HG02981 (cell line): ENCODE data around the gene AFF1.
"Not testable (repeated sequence)": the region's sequence is repeated elsewhere in the genome, so short reads cannot be mapped to it uniquely, and the experiment has no call there.

Experiments
- ATAC-seq: cut with Tn5 transposase; IDR thresholded peaks from one replicate; pipeline ENCODE4 v1.9.1; 2021; ENCODE audit warnings: mild to moderate bottlenecking, moderate library complexity; ENCODE audit not compliant: unreplicated experiment

Gene AFF1

GRCh38 chr4:87074121-87074488 is 139.3 kb downstream of the AFF1 start:
- peak; percentile 54 for ATAC-seq

GRCh38 chr4:87075876-87076275 is 141.1 kb downstream of the AFF1 start:
- ATAC-seq: no peak

GRCh38 chr4:87076690-87077358 is 142.0 kb downstream of the AFF1 start:
- ATAC-seq: no peak

- ATAC-seq: no peak
Measured at GRCh38 chr4:87077914-87078585, 143.2 kb downstream of the AFF1 start.

GRCh38 chr4:87078987-87079486 is 144.2 kb downstream of the AFF1 start:
- no peak for ATAC-seq

GRCh38 chr4:87079967-87080366 is 145.2 kb downstream of the AFF1 start:
- no peak for ATAC-seq

- ATAC-seq: no peak
Measured at GRCh38 chr4:87080462-87080861, 145.7 kb downstream of the AFF1 start.

GRCh38 chr4:87081826-87082225 is 147.0 kb downstream of the AFF1 start:
- ATAC-seq: no peak

GRCh38 chr4:87085732-87086131 is 150.9 kb downstream of the AFF1 start:
- not testable (repeated sequence) for ATAC-seq

- ATAC-seq: no peak
Measured at GRCh38 chr4:87086143-87086805, 151.5 kb downstream of the AFF1 start.

GRCh38 chr4:87087015-87087414 is 152.2 kb downstream of the AFF1 start:
- ATAC-seq: no peak

- ATAC-seq: no peak
Measured at GRCh38 chr4:87087420-87087819, 152.6 kb downstream of the AFF1 start.

GRCh38 chr4:87088186-87088585 is 153.4 kb downstream of the AFF1 start:
- ATAC-seq: no peak

GRCh38 chr4:87089368-87089767 is 154.6 kb downstream of the AFF1 start:
- ATAC-seq: no peak

GRCh38 chr4:87090305-87090704 is 155.5 kb downstream of the AFF1 start:
- no peak for ATAC-seq

- no peak for ATAC-seq
Measured at GRCh38 chr4:87092389-87093141, 157.8 kb downstream of the AFF1 start.

GRCh38 chr4:87093443-87094123 is 158.8 kb downstream of the AFF1 start:
- peak; percentile 81 for ATAC-seq

- ATAC-seq: no peak
Measured at GRCh38 chr4:87097075-87097474, 162.3 kb downstream of the AFF1 start.

GRCh38 chr4:87100168-87100567 is 165.4 kb downstream of the AFF1 start:
- no peak for ATAC-seq

GRCh38 chr4:87101543-87102199 is 166.9 kb downstream of the AFF1 start:
- ATAC-seq: no peak
